OCI-LY1 (cell line): ENCODE measurements around the gene CD276.

Experiments used
- H2AFZ ChIP-seq: fragments of 200-600 bp; sonication (generic), shearing (Covaris generic); 2 replicates; pipeline ENCODE4 v1.6.0; 2014; ENCODE audit warnings: antibody characterized with exemption, mild to moderate bottlenecking, low read length
- H3F3A ChIP-seq: fragments of 200-600 bp; sonication (generic), shearing (Covaris generic); 2 replicates; pipeline ENCODE4 v1.6.0; 2014; ENCODE audit warnings: mild to moderate bottlenecking, antibody characterized with exemption, low read length, moderate library complexity; ENCODE audit not compliant: insufficient read depth
- H3K27ac ChIP-seq: fragments of 200-600 bp; sonication (generic); 2 replicates; pipeline ENCODE4 v1.5.1; 2014; ENCODE audit warnings: low read length, mixed run types, mild to moderate bottlenecking, low read depth; ENCODE audit not compliant: poor library complexity, severe bottlenecking
- H3K27me3 ChIP-seq: fragments of 200-600 bp; sonication (generic); 2 replicates; pipeline ENCODE4 v1.6.0; 2014; ENCODE audit warnings: antibody characterized with exemption, mild to moderate bottlenecking, low read length, moderate library complexity; ENCODE audit not compliant: insufficient read depth
- H3K36me3 ChIP-seq: fragments of 200-600 bp; sonication (generic); 2 replicates; pipeline ENCODE4 v1.6.1; 2014; ENCODE audit warnings: mild to moderate bottlenecking, antibody characterized with exemption, low read length, moderate library complexity, mixed read lengths; ENCODE audit not compliant: insufficient read depth
- H3K4me1 ChIP-seq: fragments of 200-600 bp; sonication (generic); 2 replicates; pipeline ENCODE4 v1.5.1; 2014; ENCODE audit warnings: mild to moderate bottlenecking, low read length, moderate library complexity; ENCODE audit not compliant: insufficient read depth, severe bottlenecking
- H3K4me2 ChIP-seq: fragments of 200-600 bp; sonication (generic), shearing (Covaris generic); 2 replicates; pipeline ENCODE4 v1.6.1; 2014; ENCODE audit warnings: low read length
- H3K4me3 ChIP-seq: fragments of 200-600 bp; sonication (generic); 2 replicates; pipeline ENCODE4 v1.5.1; 2014; ENCODE audit warnings: low read length, low read depth, mild to moderate bottlenecking, mixed read lengths; ENCODE audit not compliant: poor library complexity, severe bottlenecking
- H3K79me2 ChIP-seq: fragments of 200-600 bp; shearing (Covaris generic); 2 replicates; pipeline ENCODE4 v1.6.1; 2016; ENCODE audit warnings: mixed run types, low read length, mixed read lengths; ENCODE audit not compliant: insufficient read depth
- H3K9ac ChIP-seq: fragments of 200-600 bp; sonication (generic), shearing (Covaris generic); 2 replicates; pipeline ENCODE4 v1.6.1; 2014; ENCODE audit warnings: mild to moderate bottlenecking, low read length, mixed read lengths
- H3K9me2 ChIP-seq: fragments of 200-600 bp; sonication (generic), shearing (Covaris generic); 2 replicates; pipeline ENCODE4 v1.6.1; 2014; ENCODE audit warnings: low read depth, mild to moderate bottlenecking, low read length, mixed read lengths
- H3K9me3 ChIP-seq: fragments of 200-600 bp; shearing (Covaris generic); 2 replicates; pipeline ENCODE4 v1.6.1; 2014; ENCODE audit warnings: low read length, mixed read lengths
- H4K20me1 ChIP-seq: fragments of 200-600 bp; sonication (generic), shearing (Covaris generic); 2 replicates; pipeline ENCODE4 v1.6.0; 2016; ENCODE audit warnings: mild to moderate bottlenecking, low read length; ENCODE audit not compliant: insufficient read depth
- EZH2 ChIP-seq: fragments of 200-600 bp; sonication (generic), shearing (Covaris generic); IDR thresholded peaks from 2 replicates; pipeline ENCODE4 v1.8.0; 2017; ENCODE audit warnings: borderline replicate concordance, mixed run types, mild to moderate bottlenecking, antibody characterized with exemption, low read length, moderate library complexity, mixed read lengths
- TF ChIP-seq, protein P1 (sequence below): fragments of 200-600 bp; sonication (generic), shearing (Covaris generic); IDR thresholded peaks from 2 replicates; pipeline ENCODE4 v1.5.1; 2017; ENCODE audit warnings: mild to moderate bottlenecking, antibody characterized with exemption, low read length, moderate library complexity, mixed read lengths

Gene CD276

DNA sequence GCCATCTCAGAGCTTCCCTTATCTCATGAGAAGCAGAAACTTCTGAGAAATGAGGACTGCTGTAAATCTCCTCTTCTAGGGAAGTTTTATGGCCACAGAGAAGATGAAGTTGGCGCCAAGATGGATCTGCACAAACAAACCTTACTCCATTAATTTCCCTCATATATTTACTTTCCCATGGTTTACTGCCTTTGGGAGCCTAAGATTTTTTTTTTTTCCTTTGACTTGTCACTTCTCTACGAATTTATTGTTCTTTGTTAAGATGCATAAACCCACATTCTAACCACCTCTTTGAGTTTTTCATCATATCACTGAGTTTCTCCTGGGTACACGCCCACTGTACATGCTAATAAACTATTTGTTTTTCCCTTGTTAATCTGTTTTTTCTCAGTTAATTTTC lies 29.5 kb upstream of the CD276 start:
- no peak overlapping the region for H2AFZ ChIP-seq
- no peaks in the 10 kb centered on the region for H3K9me2 ChIP-seq
- H3F3A ChIP-seq: no peaks in the 10 kb centered on the region
- TF ChIP-seq EZH2: no peak
- TF ChIP-seq, protein P1, sequence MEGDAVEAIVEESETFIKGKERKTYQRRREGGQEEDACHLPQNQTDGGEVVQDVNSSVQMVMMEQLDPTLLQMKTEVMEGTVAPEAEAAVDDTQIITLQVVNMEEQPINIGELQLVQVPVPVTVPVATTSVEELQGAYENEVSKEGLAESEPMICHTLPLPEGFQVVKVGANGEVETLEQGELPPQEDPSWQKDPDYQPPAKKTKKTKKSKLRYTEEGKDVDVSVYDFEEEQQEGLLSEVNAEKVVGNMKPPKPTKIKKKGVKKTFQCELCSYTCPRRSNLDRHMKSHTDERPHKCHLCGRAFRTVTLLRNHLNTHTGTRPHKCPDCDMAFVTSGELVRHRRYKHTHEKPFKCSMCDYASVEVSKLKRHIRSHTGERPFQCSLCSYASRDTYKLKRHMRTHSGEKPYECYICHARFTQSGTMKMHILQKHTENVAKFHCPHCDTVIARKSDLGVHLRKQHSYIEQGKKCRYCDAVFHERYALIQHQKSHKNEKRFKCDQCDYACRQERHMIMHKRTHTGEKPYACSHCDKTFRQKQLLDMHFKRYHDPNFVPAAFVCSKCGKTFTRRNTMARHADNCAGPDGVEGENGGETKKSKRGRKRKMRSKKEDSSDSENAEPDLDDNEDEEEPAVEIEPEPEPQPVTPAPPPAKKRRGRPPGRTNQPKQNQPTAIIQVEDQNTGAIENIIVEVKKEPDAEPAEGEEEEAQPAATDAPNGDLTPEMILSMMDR: no peak
- H3K79me2 ChIP-seq: no peaks in the 10 kb centered on the region
- no peaks in the 10 kb centered on the region for H3K9me3 ChIP-seq
- no peaks in the 10 kb centered on the region for H4K20me1 ChIP-seq
- no peaks in the 10 kb centered on the region for H3K4me1 ChIP-seq
- H3K27me3 ChIP-seq: no peaks in the 10 kb centered on the region
- H3K4me3 ChIP-seq: no peak overlapping the region
- no peak overlapping the region for H3K4me2 ChIP-seq
- no peak overlapping the region for H3K27ac ChIP-seq
- H3K9ac ChIP-seq: no peak overlapping the region
- H3K36me3 ChIP-seq: no peaks in the 10 kb centered on the region

DNA sequence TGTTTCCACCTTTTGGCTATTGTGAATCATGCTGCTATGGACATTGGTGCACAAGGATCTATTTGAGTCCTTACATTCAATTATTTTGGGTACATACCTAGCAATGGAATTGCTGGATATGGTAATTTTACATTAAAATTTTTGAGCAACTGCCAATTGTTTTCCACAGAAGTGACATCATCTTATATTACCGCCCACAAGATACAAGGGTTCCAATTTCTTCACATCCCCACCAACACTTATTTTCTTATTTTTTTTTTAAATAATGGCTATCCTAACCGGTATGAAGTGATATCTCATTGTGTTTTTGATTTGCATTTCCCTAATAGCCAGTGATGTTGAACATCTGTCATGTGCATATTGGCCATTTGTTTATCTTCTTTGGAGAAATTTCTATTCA lies 28.5 kb upstream of the CD276 start:
- no peak overlapping the region for H3K4me3 ChIP-seq
- H3F3A ChIP-seq: no peaks in the 10 kb centered on the region
- H3K4me2 ChIP-seq: no peak overlapping the region
- no peaks in the 10 kb centered on the region for H3K9me2 ChIP-seq
- no peaks in the 10 kb centered on the region for H3K9me3 ChIP-seq
- no peaks in the 10 kb centered on the region for H4K20me1 ChIP-seq
- no peaks in the 10 kb centered on the region for H3K36me3 ChIP-seq
- no peaks in the 10 kb centered on the region for H3K27me3 ChIP-seq
- TF ChIP-seq, protein P1: no peak
- H2AFZ ChIP-seq: no peak overlapping the region
- H3K27ac ChIP-seq: no peak overlapping the region
- no peaks in the 10 kb centered on the region for H3K4me1 ChIP-seq
- no peak overlapping the region for H3K9ac ChIP-seq
- H3K79me2 ChIP-seq: no peaks in the 10 kb centered on the region

DNA sequence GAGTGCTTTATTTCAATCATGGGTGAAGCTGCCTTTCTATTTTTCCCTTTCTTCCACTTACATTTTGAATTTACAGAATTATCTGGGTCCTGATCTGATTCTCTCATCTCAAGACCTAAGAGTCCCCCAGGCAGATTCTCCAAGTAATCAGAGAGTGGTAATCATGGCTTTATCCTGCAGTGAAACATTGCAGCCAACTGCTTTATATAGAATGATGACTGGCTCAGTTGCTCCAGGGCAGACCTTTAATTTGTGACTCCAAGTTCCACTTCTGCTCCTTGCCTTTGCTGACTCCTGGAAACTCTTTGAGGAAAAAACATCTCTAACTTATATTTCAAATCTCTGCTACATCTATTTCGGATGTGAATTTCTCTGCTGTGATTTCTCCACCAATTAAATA lies 25.5 kb upstream of the CD276 start:
- no peak overlapping the region for H3K4me2 ChIP-seq
- H3F3A ChIP-seq: no peaks in the 10 kb centered on the region
- no peak overlapping the region for H3K9ac ChIP-seq
- no peak overlapping the region for H3K4me3 ChIP-seq
- no peaks in the 10 kb centered on the region for H3K36me3 ChIP-seq
- no peaks in the 10 kb centered on the region for H3K9me2 ChIP-seq
- TF ChIP-seq, protein P1: no peak
- no peak for TF ChIP-seq EZH2
- no peaks in the 10 kb centered on the region for H3K4me1 ChIP-seq
- no peaks in the 10 kb centered on the region for H4K20me1 ChIP-seq
- no peak overlapping the region for H3K27ac ChIP-seq
- no peaks in the 10 kb centered on the region for H3K9me3 ChIP-seq
- 0 out of 2 replicates have a peak, but pooled peaks cover 5% of the 10 kb centered on the region for H3K27me3 ChIP-seq
- no peaks in the 10 kb centered on the region for H3K79me2 ChIP-seq
- no peak overlapping the region for H2AFZ ChIP-seq
